ENCODE results near the gene MYO3A. TPM values are rescaled to one million over a fixed set of nuclear protein-coding genes. Genes with fewer than 3 reads are reported as not detected.

MYO3A gene
- total RNA-seq, 2 donors from 2014 or later: not detected

- Mint-ChIP-seq H3K27me3 (peaks cover 21 to 39% of the 10 kb centered on the region in 2 donors), H3K27ac (no peak overlapping the region), H3K36me3 (no peaks in the 10 kb centered on the region), H3K9me3 (no peaks in the 10 kb centered on the region), H3K4me1 (ENCODE audit: low read depth in 2 of 2) (no peaks in the 10 kb centered on the region), H3K4me3 (no peak overlapping the region)
- ATAC-seq (no peak), DNase-seq (ENCODE audit: low spot score) (no peak)
Measured at GRCh38 chr10:26169466-26169865, 235.4 kb downstream of the MYO3A start.

- H3K27me3 Mint-ChIP-seq: peaks cover 15 to 33% of the 10 kb centered on the region in 2 donors
- H3K4me3 Mint-ChIP-seq: no peak overlapping the region
- H3K36me3 Mint-ChIP-seq: no peaks in the 10 kb centered on the region
- no peak overlapping the region for H3K27ac Mint-ChIP-seq
- H3K4me1 Mint-ChIP-seq (ENCODE audit: low read depth in 2 of 2): no peaks in the 10 kb centered on the region
- no peak for ATAC-seq
- no peak for DNase-seq (ENCODE audit: low spot score)
- H3K9me3 Mint-ChIP-seq: no peaks in the 10 kb centered on the region
Measured at GRCh38 chr10:26172131-26172530, 238.1 kb downstream of the MYO3A start.

GRCh38 chr10:26173837-26174236 lies 239.8 kb downstream of the MYO3A start:
- peaks cover 15 to 33% of the 10 kb centered on the region in 2 donors for H3K27me3 Mint-ChIP-seq
- no peaks in the 10 kb centered on the region for H3K4me1 Mint-ChIP-seq (ENCODE audit: low read depth in 2 of 2)
- no peak for ATAC-seq

GRCh38 chr10:26177341-26177740 lies 243.3 kb downstream of the MYO3A start:
- Mint-ChIP-seq H3K27ac (no peak overlapping the region), H3K4me1 (ENCODE audit: low read depth in 2 of 2) (no peaks in the 10 kb centered on the region), H3K4me3 (no peak overlapping the region), H3K27me3 (peaks cover 8 to 22% of the 10 kb centered on the region in 2 donors), H3K9me3 (no peaks in the 10 kb centered on the region), H3K36me3 (no peaks in the 10 kb centered on the region)
- ATAC-seq (peak; percentile 9 to 59), DNase-seq (ENCODE audit: low spot score) (no peak)

More at GRCh38 chr10:26173837-26174236, 239.8 kb downstream of the MYO3A start:
- Mint-ChIP-seq H3K9me3 (no peaks in the 10 kb centered on the region), H3K4me3 (no peak overlapping the region), H3K36me3 (no peaks in the 10 kb centered on the region), H3K27ac (no peak overlapping the region)
- no peak for DNase-seq (ENCODE audit: low spot score)

GRCh38 chr10:26194275-26194674 lies 260.2 kb downstream of the MYO3A start:
- ATAC-seq: no peak
- DNase-seq (ENCODE audit: low spot score): no peak
- H3K36me3 Mint-ChIP-seq: no peaks in the 10 kb centered on the region
- H3K4me1 Mint-ChIP-seq (ENCODE audit: low read depth in 2 of 2): no peaks in the 10 kb centered on the region
- no peaks in the 10 kb centered on the region for H3K9me3 Mint-ChIP-seq
- H3K27ac Mint-ChIP-seq: no peak overlapping the region
- no peak overlapping the region for H3K4me3 Mint-ChIP-seq
- peaks cover 14 to 19% of the 10 kb centered on the region in 2 donors for H3K27me3 Mint-ChIP-seq

GRCh38 chr10:26197248-26197647 lies 263.2 kb downstream of the MYO3A start:
- H3K9me3 Mint-ChIP-seq: no peaks in the 10 kb centered on the region
- DNase-seq (ENCODE audit: low spot score): no peak
- no peak overlapping the region for H3K4me3 Mint-ChIP-seq
- peaks cover 8 to 9% of the 10 kb centered on the region in 2 donors for H3K27me3 Mint-ChIP-seq
- no peak for ATAC-seq
- no peaks in the 10 kb centered on the region for H3K36me3 Mint-ChIP-seq
- H3K4me1 Mint-ChIP-seq (ENCODE audit: low read depth in 2 of 2): no peaks in the 10 kb centered on the region
- H3K27ac Mint-ChIP-seq: no peak overlapping the region

GRCh38 chr10:26198119-26198518 lies 264.1 kb downstream of the MYO3A start:
- Mint-ChIP-seq H3K4me3 (no peak overlapping the region), H3K4me1 (ENCODE audit: low read depth in 2 of 2) (no peaks in the 10 kb centered on the region), H3K27ac (no peak overlapping the region), H3K9me3 (no peaks in the 10 kb centered on the region), H3K27me3 (peaks cover 8 to 9% of the 10 kb centered on the region in 2 donors), H3K36me3 (no peaks in the 10 kb centered on the region)
- ATAC-seq (no peak), DNase-seq (ENCODE audit: low spot score) (no peak)

- Mint-ChIP-seq H3K9me3 (no peaks in the 10 kb centered on the region), H3K27me3 (peaks cover 17 to 23% of the 10 kb centered on the region in 2 donors), H3K36me3 (no peaks in the 10 kb centered on the region), H3K4me3 (no peak overlapping the region), H3K27ac (no peak overlapping the region), H3K4me1 (ENCODE audit: low read depth in 2 of 2) (no peaks in the 10 kb centered on the region)
- ATAC-seq (no peak), DNase-seq (ENCODE audit: low spot score) (no peak)
Measured at GRCh38 chr10:26199841-26200240, 265.8 kb downstream of the MYO3A start.

GRCh38 chr10:26205223-26205622 lies 271.2 kb downstream of the MYO3A start:
- no peak for ATAC-seq
- Mint-ChIP-seq H3K4me3 (no peak overlapping the region), H3K27ac (no peak overlapping the region), H3K27me3 (peaks cover 15 to 16% of the 10 kb centered on the region in 2 donors), H3K4me1 (ENCODE audit: low read depth in 2 of 2) (no peaks in the 10 kb centered on the region), H3K9me3 (no peaks in the 10 kb centered on the region), H3K36me3 (no peaks in the 10 kb centered on the region)
- DNase-seq (ENCODE audit: low spot score): no peak

GRCh38 chr10:26211781-26212444 lies 277.9 kb downstream of the MYO3A start:
- H3K4me3 Mint-ChIP-seq: no peak overlapping the region
- ATAC-seq: no peak

GRCh38 chr10:26212511-26212910 lies 278.5 kb downstream of the MYO3A start:
- ATAC-seq (no peak), DNase-seq (ENCODE audit: low spot score) (no peak)
- H3K4me1 Mint-ChIP-seq (ENCODE audit: low read depth in 2 of 2): peaks cover 7 to 8% of the 10 kb centered on the region in 2 donors
- no peak overlapping the region for H3K4me3 Mint-ChIP-seq
- H3K27ac Mint-ChIP-seq: no peak overlapping the region
- H3K9me3 Mint-ChIP-seq: no peaks in the 10 kb centered on the region
- peaks cover 45 to 50% of the 10 kb centered on the region in 2 donors for H3K27me3 Mint-ChIP-seq
- no peaks in the 10 kb centered on the region for H3K36me3 Mint-ChIP-seq

More at GRCh38 chr10:26211781-26212444, 277.9 kb downstream of the MYO3A start:
- Mint-ChIP-seq H3K27me3 (peaks cover 44 to 45% of the 10 kb centered on the region in 2 donors), H3K4me1 (ENCODE audit: low read depth in 2 of 2) (peaks cover 7 to 8% of the 10 kb centered on the region in 2 donors), H3K36me3 (no peaks in the 10 kb centered on the region), H3K9me3 (no peaks in the 10 kb centered on the region), H3K27ac (no peak overlapping the region)
- DNase-seq (ENCODE audit: low spot score): no peak

- Mint-ChIP-seq H3K27ac (no peak overlapping the region), H3K4me3 (no peak overlapping the region), H3K9me3 (no peaks in the 10 kb centered on the region), H3K27me3 (peaks cover 46 to 53% of the 10 kb centered on the region in 2 donors), H3K4me1 (ENCODE audit: low read depth in 2 of 2) (peaks cover 7 to 8% of the 10 kb centered on the region in 2 donors), H3K36me3 (peaks cover under 1% of the 10 kb centered on the region)
- ATAC-seq: no peak
- DNase-seq (ENCODE audit: low spot score): no peak
Measured at GRCh38 chr10:26213157-26213800, 279.2 kb downstream of the MYO3A start.

- no peak overlapping the region for H3K4me3 Mint-ChIP-seq
- DNase-seq (ENCODE audit: low spot score): no peak
- H3K36me3 Mint-ChIP-seq: peaks cover 4% of the 10 kb centered on the region
- H3K9me3 Mint-ChIP-seq: no peaks in the 10 kb centered on the region
- no peak for ATAC-seq
- H3K27ac Mint-ChIP-seq: no peak overlapping the region
- peaks cover 7 to 12% of the 10 kb centered on the region in 2 donors for H3K4me1 Mint-ChIP-seq (ENCODE audit: low read depth in 2 of 2)
- H3K27me3 Mint-ChIP-seq: peaks cover 53 to 60% of the 10 kb centered on the region in 2 donors
Measured at GRCh38 chr10:26214004-26214403, 280.0 kb downstream of the MYO3A start.

All from natural killer cell treated with Interleukin-12 subunit alpha and Interleukin-12 subunit beta and Interleukin-15 and Interleukin-18, amount 100 ng/mL, for 72 hours (primary cell).